Activated T-cell treated with anti-CD3 and anti-CD28 coated beads for 4 hours (primary cell): ENCODE data around the gene GSTT4.
A peak's percentile ranks its signal among the peaks of the same experiment; 100 is the strongest.
"Not testable (repeated sequence)": the region's sequence is repeated elsewhere in the genome, so short reads cannot be mapped to it uniquely, and the experiment has no call there.

Source experiments
- DNase-seq: peaks from one replicate; pipeline ENCODE4 v3.0.0-alpha.2; 2020

Gene GSTT4

DNA sequence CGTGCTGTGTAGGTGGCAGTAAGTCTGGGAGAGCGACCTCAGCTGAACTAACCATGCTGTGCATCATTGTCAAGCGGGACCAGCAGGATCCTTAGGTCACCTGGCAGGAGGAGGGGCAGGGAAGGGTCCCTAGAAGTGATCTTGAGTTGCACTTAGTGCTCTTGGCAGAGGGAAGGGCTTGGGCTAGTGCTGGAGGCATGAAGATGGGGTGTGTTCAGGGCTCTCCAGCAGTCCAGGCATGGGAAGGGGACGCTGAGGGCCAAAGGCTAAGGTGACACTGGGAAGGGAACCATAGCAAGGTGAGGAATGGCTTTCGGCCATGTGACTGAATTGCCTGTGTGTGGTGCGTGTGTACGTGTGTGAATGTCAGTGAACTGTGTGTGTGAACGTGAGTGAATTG is 19.2 kb downstream of the GSTT4 start:
- DNase-seq: not testable (repeated sequence)

DNA sequence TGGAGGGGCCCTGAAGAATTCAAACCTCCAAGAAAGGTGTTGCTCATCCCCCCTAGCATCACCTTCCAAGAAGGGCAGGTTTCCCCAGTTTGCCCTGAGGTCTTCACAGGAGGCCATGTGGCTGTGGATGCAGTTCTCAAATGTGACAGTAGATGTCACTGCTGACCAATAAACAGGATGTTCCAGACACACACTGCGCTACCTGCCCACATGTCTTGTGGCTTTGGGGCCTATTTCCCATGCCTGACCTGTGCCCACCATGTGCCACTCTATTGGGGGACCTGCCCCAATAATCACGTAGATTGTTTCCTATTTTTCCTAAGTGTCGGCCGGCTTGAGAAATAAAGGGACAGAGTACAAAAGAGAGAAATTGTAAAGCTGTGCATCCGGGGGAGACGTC is 20.8 kb downstream of the GSTT4 start:
- DNase-seq: no peak

DNA sequence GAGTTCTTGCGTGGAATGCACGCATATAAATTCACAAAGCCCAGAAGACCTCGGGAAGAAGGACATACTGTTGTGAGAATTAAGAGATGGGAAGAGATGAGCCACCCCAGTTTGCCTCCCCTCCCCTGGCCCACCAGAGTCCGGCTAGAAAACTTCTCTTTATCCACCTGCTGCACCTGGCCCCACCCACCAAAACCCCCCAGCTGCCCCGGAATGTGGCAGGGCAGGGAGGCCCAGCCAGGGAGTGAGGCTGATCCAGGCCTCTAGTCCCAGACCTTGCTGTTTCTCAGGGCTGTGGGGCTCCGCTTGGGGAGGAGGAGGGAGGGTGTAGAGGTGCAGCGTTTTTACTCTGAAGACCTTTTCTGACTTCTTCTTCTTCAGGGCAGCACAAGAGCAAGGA is 24.7 kb downstream of the GSTT4 start:
- DNase-seq: not testable (repeated sequence)

DNA sequence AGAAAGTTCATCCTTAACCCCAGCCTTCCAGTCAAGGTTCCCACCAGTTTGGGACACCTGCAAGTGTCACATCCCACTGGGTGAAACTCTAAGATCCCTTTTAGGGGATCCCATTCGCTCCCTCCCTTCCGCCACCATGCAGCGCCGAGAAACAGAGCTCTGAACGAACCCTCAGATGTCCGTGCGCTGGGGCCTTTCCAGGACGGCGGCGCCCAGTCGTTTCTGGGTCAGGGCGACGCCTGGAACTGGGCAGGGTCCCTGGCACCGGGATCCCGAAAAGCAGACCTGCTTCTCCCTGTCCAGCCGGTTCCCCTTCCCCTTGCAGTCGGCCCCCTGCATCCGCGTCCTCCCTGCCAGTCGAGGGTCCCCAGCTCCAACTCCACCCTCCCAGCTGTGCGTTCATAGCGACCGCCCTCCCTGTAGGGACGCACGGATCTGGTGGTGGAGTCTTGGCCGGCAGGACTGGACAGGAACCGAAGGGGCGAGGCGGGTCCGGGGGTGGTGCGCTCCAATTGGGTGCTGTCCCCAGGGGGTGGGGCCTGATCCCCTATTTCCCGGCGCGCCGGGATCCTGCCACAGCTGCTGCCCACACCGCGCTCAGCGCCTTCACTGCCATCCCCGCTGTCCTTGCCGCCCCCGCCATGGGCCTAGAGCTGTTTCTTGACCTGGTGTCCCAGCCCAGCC is 25.6 kb downstream of the GSTT4 start, which contains the start of gene GSTT2:
TSS of gene GSTT2 (plus strand) at position 578 of the 684 bp plus-strand sequence.
- not testable (repeated sequence) for DNase-seq

DNA sequence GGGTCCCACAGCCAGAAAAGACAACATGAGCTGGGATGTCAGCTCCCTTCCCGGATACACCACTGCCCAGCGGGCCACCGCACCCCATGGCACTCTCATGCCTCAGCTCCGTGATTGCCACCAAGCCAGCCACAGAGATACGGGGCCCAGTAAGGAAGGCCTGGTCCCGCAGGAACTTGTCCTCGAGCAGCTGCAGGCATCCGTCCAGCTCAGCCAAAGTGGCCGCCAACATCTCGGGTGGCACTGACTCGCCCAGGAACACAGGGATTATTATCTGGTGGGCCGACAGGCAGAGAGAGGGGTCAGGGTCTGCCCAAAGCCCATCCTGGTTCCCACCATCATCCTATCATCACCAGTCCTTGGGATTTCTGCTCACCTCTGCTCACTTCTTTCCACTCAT is 27.9 kb downstream of the GSTT4 start:
- not testable (repeated sequence) for DNase-seq

DNA sequence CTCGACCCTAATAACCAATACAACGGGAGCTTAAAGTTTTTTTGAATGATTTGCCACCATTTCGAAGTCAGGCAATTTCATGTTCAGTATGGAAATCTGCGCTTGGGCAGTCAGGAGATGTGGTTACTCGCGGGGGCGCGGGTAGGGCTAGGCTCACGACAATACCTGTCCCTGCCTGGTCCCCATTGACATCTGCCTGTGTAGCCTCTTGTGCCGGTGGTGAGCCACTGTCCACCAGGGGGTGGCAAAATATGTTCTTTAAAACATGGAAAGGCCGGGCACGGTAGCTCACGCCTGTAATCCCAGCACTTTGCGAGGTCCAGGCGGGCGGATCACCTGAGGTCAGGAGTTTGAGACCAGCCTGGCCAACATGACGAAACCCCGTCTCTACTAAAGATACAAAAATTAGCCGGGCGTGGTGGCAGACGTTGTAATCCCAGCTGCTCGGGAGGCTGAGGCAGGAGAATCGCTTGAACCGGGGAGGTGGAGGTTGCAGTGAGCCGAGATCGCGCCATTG is 30.4 kb downstream of the GSTT4 start:
- not testable (repeated sequence) for DNase-seq

DNA sequence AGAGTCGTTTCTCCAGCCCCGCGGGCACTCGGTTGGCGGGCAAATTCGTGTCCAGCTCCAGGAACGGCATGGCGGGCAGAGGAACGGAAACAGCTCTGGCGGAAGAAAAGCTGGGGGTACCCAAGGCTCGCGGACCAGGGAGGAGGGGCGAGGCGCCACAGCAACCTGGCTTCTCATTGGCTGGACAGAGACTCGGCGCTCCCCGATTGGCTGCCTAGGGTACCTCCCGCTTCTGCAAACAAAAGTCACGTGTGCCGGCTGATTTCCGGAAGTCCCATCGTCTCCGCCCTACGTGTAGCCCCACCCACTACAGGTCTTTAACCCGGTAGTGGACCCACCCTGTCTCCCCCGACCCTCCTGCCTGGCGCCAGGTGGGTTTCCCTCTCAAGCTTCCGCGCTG is 30.9 kb downstream of the GSTT4 start, which contains the start of gene DDT:
TSS of gene DDT (minus strand) at position 97 of the 400 bp plus-strand sequence. CDS start at position 70, 27 bp downstream.
- not testable (repeated sequence) for DNase-seq

DNA sequence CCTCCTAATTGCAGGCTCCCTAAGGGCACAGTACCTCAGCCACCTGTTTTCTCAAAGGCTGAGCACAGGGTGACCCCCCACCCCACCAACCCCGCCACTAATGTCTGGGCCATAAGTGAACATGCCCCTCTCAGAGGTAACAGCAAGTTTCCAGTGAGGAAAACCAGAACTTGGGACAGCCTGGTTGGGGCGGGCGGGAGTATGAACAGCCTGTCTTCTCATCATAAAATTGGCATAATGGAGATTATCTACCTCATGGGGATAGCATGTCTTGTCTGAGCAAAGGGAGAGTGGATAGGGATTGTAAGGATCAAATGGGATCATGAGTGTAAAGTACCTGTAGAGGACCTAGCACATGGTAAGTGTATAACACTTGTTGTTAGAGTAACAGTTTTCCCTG is 33.3 kb downstream of the GSTT4 start:
- not testable (repeated sequence) for DNase-seq

DNA sequence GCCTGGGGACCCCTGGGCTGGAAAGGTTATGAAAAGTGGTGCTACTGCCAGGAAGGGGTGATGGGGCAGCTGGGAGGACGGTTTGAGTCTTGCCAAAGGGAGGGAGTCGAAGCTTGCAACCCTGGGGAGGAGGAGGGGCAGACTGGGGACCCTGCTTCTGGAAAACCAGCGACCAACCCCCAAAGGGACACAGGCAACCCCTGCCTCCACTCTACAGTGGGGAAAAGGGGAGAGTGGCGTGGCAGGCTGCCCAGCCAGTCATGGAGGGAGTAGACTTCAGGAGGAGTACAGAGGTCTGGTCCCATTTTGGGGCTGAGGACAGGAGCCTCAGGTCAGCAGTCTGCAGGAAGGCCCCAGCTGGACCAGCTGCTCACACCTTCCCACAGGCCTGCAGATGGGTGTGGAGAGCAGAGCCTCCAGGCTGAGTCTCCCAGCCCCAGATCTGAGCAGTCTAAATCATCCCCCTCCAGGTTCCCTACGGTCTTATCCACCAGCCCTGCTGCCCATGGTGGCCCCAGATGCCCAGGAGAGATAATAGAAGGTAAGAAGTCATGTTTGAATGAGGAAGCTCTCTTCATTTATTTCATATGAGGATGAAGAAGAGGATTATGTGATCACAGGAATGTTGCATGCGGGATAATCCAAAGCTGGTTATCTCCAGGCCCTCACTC is 34.3 kb downstream of the GSTT4 start:
- DNase-seq: no peak

DNA sequence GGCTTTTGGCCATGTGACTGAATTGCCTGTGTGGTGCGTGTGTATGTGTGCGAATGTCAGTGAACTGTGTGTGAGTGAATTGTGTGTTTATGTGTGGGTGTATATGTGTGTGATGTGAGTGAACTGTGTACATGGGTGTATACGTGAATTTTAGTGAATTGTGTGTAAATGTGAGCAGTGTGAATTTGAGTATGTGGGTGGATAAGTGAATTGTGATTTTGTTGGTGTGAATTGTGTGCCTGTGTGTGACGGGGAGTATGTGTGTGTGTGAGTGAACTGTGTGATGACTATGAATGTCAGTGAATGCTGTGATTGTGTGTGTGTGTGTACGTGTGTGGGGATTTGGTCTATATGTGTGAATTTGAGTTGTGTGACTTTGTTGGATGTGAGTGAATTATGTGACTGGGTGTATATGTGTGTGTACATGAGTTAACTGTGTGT is 35.0 kb downstream of the GSTT4 start:
- DNase-seq: no peak

DNA sequence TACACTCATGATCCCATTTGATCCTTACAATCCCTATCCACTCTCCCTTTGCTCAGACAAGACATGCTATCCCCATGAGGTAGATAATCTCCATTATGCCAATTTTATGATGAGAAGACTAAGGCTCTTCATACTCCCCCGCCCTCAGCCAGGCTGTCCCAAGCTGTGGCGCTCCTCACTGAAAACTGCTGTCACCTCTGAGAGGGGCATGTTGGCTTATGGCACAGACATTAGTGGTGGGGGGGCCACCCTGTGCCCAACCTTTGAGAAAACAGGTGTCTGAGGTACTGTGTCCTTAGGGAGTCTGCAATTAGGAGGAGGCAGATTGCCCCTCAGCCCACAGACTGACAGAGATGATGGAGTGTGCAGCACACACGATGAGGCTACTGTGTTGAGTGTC is 36.2 kb downstream of the GSTT4 start:
- DNase-seq: no peak

DNA sequence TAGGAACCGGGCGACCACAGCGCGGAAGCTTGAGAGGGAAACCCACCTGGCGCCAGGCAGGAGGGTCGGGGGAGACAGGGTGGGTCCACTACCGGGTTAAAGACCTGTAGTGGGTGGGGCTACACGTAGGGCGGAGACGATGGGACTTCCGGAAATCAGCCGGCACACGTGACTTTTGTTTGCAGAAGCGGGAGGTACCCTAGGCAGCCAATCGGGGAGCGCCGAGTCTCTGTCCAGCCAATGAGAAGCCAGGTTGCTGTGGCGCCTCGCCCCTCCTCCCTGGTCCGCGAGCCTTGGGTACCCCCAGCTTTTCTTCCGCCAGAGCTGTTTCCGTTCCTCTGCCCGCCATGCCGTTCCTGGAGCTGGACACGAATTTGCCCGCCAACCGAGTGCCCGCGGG is 38.7 kb downstream of the GSTT4 start, which contains the start of gene DDTL:
TSS of gene DDTL (plus strand) at position 321 of the 400 bp plus-strand sequence. CDS start at position 348, 27 bp downstream.
- not testable (repeated sequence) for DNase-seq

DNA sequence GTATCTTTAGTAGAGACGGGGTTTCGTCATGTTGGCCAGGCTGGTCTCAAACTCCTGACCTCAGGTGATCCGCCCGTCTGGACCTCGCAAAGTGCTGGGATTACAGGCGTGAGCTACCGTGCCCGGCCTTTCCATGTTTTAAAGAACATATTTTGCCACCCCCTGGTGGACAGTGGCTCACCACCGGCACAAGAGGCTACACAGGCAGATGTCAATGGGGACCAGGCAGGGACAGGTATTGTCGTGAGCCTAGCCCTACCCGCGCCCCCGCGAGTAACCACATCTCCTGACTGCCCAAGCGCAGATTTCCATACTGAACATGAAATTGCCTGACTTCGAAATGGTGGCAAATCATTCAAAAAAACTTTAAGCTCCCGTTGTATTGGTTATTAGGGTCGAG is 39.2 kb downstream of the GSTT4 start:
- DNase-seq: not testable (repeated sequence)

DNA sequence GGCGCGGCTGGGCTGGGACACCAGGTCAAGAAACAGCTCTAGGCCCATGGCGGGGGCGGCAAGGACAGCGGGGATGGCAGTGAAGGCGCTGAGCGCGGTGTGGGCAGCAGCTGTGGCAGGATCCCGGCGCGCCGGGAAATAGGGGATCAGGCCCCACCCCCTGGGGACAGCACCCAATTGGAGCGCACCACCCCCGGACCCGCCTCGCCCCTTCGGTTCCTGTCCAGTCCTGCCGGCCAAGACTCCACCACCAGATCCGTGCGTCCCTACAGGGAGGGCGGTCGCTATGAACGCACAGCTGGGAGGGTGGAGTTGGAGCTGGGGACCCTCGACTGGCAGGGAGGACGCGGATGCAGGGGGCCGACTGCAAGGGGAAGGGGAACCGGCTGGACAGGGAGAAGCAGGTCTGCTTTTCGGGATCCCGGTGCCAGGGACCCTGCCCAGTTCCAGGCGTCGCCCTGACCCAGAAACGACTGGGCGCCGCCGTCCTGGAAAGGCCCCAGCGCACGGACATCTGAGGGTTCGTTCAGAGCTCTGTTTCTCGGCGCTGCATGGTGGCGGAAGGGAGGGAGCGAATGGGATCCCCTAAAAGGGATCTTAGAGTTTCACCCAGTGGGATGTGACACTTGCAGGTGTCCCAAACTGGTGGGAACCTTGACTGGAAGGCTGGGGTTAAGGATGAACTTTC is 44.0 kb downstream of the GSTT4 start, which contains the start of gene GSTT2B:
TSS of gene GSTT2B (minus strand) at position 112 of the 688 bp plus-strand sequence. CDS start at position 48, 64 bp downstream.
- not testable (repeated sequence) for DNase-seq

DNA sequence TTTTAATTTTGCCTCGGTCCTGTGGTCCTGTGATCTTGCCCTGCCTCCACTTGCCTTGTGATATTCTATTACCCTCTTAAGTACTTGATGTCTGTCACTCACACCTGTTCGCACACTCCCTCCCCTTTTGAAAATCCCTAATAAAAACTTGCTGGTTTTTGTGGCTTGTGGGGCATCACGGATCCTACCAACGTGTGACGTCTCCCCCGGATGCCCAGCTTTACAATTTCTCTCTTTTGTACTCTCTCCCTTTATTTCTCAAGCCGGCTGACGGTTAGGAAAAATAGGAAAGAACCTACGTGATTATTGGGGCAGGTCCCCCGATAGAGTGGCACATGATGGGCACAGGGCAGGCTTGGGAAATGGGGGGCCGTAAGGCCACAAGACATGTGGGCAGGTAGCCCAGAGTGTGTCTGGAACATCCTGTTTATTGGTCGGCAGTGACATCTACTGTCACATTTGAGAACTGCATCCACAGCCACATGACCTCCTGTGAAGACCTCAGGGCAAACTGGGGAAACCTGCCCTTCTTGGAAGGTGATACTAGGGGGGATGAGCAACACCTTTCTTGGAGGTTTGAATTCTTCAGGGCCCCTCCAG is 48.9 kb downstream of the GSTT4 start:
- peak; percentile 89 for DNase-seq

DNA sequence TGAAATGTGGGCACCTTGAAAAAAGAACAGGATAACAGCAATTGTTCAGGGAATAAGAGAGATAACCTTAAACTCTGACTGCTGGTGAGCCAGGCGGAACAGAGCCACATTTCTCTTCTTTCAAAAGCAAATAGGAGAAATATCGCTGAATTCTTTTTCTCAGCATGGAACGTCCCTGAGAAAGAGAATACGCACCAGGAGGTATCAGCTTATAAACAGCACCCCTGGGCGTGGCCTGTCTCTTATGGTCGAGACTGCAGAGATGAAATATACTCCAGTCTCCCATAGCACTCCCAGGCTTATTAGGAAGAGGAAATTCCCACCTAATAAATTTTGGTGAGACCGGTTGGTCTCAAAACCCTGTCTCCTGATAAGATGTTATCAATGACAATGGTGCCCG is 49.4 kb downstream of the GSTT4 start:
- not testable (repeated sequence) for DNase-seq

DNA sequence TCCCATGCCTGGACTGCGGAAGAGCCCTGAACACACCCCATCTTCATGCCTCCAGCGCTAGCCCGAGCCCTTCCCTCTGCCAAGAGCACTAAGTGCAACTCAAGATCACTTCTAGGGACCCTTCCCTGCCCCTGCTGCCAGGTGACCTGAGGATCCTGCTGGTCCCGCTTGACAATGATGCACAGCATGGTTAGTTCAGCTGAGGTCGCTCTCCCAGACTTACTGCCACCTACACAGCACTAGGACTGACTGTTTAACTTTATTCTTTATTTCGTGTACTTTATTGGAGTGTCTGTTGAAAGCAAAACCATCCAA is 50.3 kb downstream of the GSTT4 start:
- DNase-seq: not testable (repeated sequence)

DNA sequence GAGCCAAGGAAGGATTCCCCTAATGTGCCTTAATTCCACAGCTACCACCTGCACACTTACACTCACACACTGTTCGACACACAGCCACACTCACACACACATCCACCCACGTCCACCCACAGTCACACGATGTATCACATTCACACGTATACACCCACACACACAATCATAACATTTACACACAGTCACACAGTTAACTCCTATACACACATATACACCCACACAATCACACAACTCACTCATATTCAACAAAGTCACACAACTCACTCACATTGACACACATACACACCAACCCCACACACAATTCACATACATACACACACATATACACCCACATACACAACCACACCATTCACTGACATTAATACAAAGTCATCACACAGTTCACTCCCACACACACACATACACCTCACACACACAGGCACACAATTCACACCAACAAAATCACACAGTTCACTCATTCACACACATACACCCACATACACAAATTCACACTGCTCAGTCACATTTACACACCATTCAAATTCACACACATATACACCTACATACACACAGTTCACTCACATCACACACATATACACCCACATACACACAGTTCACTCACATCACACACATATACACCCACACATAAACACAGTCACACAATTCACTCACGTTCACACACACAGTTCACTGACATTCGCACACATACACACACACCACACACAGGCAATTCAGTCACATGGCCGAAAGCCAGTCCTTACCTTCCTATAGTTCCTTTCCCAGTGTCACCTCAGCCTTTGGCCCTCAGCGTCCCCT is 50.9 kb downstream of the GSTT4 start:
- DNase-seq: not testable (repeated sequence)

DNA sequence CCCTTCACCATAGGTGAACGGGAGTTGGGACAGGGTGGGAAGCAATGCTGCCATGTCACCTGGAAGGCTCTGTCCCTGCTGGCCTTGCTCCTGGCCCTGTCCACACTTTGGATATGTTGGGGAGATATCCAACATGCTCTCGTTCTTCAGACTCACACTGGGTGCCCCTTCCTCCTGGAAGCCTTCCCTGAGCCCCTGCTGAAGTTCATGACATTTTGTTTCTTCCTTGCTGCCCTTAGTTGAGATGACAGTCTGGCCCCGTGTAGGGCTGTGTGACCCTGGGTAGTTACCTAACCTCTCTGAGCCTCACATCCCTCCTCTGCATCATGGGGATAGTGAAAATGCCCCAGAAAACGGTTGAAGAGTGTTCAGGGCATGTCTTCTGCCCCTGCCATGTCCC is 51.8 kb downstream of the GSTT4 start:
- DNase-seq: not testable (repeated sequence)

DNA sequence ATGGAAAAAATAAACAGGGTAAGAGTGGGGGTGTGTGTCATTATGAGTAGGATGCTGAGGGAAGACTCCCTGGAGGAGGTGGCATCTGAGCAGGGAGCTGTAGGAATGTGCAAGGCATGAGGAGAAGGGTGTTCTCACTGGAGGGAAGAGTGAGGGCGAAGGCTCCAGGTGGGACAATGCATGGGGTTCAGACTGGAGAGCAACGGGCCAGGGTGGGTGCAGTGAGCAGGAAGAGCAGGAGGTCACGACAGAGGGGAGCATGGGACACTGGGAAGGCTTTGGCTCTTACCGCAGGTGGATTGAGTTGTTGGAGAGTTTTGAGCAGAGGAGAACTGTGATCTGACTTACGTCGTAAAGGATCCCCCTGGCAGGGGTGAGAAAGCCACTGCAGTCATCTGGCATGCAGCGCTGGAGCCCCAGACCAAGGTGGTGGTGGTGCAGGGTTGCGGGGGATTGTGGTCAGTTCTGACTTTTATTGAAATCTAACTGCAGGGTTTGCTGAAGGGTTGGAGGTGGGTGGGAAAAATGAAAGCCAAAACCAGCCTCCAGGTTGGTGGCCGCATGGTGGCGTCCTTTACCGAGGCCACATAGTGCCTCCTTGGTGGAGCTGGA is 52.4 kb downstream of the GSTT4 start:
- DNase-seq: not testable (repeated sequence)

DNA sequence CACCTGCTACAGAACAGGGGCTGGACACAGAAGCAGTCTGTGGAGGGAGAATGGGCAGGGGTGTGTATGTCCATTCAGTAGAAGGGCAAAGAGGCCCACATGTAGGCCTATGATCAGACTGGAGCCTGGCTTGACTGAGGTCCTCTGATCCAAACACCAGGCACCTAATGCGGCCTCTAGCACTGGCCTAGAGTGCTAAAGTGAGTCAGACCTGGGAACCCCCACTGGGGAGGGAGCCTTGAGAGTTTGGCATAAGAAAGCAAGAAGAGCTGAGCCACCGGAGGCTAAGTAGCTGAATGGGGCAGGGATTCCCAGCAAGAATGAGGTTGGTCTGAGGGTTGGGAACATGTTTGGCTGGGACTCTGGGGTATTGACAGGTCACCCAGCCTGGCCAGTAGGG is 53.9 kb downstream of the GSTT4 start:
- not testable (repeated sequence) for DNase-seq
